OCI-LY3 (cell line): ENCODE measurements around the gene PTPRN2.

Source experiments
- H2AFZ ChIP-seq: fragments of 200-600, 300-600 bp; shearing (Covaris generic); 2 replicates; pipeline ENCODE4 v1.6.0; 2014; ENCODE audit warnings: antibody characterized with exemption, low read depth, low read length
- H3K27ac ChIP-seq: fragments of 200-600, 300-600 bp; sonication (generic); 2 replicates; pipeline ENCODE4 v1.5.1; 2014; ENCODE audit warnings: mild to moderate bottlenecking, low read length, moderate library complexity, mixed read lengths
- H3K27me3 ChIP-seq: fragments of 200-600, 300-600 bp; sonication (generic); 2 replicates; pipeline ENCODE4 v1.6.1; 2014; ENCODE audit warnings: low read depth, low read length, mixed read lengths
- H3K36me3 ChIP-seq: fragments of 200-600, 300-600 bp; sonication (generic); replicated peaks from 2 replicates; pipeline ENCODE3; 2014; ENCODE audit warnings: low read depth, low read length, mixed read lengths
- H3K4me1 ChIP-seq: fragments of 300-600, 200-600 bp; sonication (generic); 2 replicates; pipeline ENCODE4 v1.6.1; 2014; ENCODE audit warnings: low read length, mixed read lengths
- H3K4me2 ChIP-seq: fragments of 200-600, 300-600 bp; sonication (generic); 2 replicates; pipeline ENCODE4 v1.6.1; 2014; ENCODE audit warnings: low read length, mixed read lengths
- H3K4me3 ChIP-seq: fragments of 300-600, 200-600 bp; sonication (generic); 2 replicates; pipeline ENCODE4 v1.5.1; 2014; ENCODE audit warnings: antibody characterized with exemption, mild to moderate bottlenecking, low read length, moderate library complexity
- H3K79me2 ChIP-seq: fragments of 300-600, 200-600 bp; shearing (Covaris generic); 2 replicates; pipeline ENCODE4 v1.6.1; 2014; ENCODE audit warnings: mild to moderate bottlenecking, low read length, mixed read lengths
- H3K9ac ChIP-seq: fragments of 300-600, 200-600 bp; shearing (Covaris generic); 2 replicates; pipeline ENCODE4 v1.6.0; 2014; ENCODE audit warnings: mild to moderate bottlenecking, low read length, moderate library complexity
- H3K9me3 ChIP-seq: fragments of 200-600, 300-600 bp; shearing (Covaris generic); 2 replicates; pipeline ENCODE4 v1.6.1; 2014; ENCODE audit warnings: low read length, mixed read lengths; ENCODE audit not compliant: insufficient read depth
- H4K20me1 ChIP-seq: fragments of 200-600, 300-600 bp; sonication (generic); 2 replicates; pipeline ENCODE4 v1.6.1; 2016; ENCODE audit warnings: low read length, mixed read lengths; ENCODE audit not compliant: insufficient read depth
- EZH2phosphoT487 ChIP-seq: fragments of 200-600 bp; shearing (Covaris generic); IDR thresholded peaks from 2 replicates; pipeline ENCODE4 v1.6.1; 2018; ENCODE audit warnings: antibody characterized with exemption, mixed run types, low read depth
- TF ChIP-seq, protein P1 (sequence below): fragments of 200-600, 300-600 bp; sonication (generic); IDR thresholded peaks from 2 replicates; pipeline ENCODE4 v1.5.1; 2014; ENCODE audit warnings: antibody characterized with exemption, low read length, low read depth

PTPRN2 gene

DNA sequence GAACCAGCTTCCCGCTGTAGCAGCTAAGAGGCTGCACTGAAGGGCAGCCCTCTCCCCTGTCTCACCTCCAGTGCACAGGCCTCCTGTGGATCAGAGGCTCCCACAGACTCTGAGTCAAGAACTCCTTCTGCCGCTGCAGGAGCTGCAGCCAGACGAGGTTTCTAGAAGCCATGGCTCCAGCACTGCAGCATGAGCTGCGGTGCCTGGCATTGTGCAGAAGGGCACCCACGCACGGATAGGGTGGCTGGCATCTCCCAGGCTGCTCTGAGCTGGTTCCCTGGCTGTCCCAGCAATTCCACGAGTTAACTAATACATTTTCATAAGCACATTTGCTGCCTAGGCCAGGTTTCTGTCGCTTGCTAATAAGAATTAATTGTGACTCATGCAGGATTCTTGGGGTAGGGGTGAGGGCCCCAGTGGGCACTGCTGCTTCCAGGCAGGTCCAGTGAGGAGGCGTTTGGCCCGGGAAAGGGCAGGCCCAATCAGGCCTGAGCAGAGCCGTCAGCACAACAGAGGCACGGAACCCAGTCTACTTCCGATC, 656.6 kb downstream of the PTPRN2 start:
- H4K20me1 ChIP-seq = no peaks in the 10 kb centered on the region
- no peak overlapping the region for H3K9ac ChIP-seq
- H3K27me3 ChIP-seq = no peaks in the 10 kb centered on the region
- H3K9me3 ChIP-seq = no peaks in the 10 kb centered on the region
- no peaks in the 10 kb centered on the region for H3K4me1 ChIP-seq
- no peak overlapping the region for H2AFZ ChIP-seq
- TF ChIP-seq, protein P1, sequence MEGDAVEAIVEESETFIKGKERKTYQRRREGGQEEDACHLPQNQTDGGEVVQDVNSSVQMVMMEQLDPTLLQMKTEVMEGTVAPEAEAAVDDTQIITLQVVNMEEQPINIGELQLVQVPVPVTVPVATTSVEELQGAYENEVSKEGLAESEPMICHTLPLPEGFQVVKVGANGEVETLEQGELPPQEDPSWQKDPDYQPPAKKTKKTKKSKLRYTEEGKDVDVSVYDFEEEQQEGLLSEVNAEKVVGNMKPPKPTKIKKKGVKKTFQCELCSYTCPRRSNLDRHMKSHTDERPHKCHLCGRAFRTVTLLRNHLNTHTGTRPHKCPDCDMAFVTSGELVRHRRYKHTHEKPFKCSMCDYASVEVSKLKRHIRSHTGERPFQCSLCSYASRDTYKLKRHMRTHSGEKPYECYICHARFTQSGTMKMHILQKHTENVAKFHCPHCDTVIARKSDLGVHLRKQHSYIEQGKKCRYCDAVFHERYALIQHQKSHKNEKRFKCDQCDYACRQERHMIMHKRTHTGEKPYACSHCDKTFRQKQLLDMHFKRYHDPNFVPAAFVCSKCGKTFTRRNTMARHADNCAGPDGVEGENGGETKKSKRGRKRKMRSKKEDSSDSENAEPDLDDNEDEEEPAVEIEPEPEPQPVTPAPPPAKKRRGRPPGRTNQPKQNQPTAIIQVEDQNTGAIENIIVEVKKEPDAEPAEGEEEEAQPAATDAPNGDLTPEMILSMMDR = no peak
- TF ChIP-seq EZH2phosphoT487 = no peak
- no peak overlapping the region for H3K4me2 ChIP-seq
- no peak overlapping the region for H3K4me3 ChIP-seq
- H3K79me2 ChIP-seq = no peaks in the 10 kb centered on the region
- no peaks in the 10 kb centered on the region for H3K36me3 ChIP-seq
- H3K27ac ChIP-seq = no peak overlapping the region

DNA sequence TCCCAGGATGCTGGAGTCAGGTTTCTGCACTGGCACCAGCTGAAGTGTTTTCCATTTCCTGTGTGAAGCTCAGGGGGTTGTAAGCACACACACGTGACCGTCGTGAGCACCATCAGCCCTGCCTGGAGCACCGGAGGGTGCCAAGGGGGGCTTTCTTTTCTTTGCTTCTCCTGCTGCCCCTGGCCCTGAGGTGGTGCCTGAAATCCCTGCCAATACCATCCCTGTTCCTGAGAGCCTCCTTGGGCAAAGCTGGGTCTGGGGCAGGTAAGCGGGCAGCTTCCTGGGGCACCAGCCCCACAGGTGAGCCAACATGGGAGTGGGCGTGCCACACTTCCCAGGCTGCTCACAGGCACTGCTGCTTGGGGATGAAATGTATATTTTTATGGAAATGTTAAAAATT, 657.2 kb downstream of the PTPRN2 start:
- Histone ChIP-seq H3K36me3 (no peaks in the 10 kb centered on the region), H3K4me1 (no peaks in the 10 kb centered on the region), H3K4me2 (no peak overlapping the region)

GRCh38 chr7:157929671-157930070, 658.0 kb downstream of the PTPRN2 start:
- TF ChIP-seq, protein P1 = no peak
- TF ChIP-seq EZH2phosphoT487 = no peak
- Histone ChIP-seq H2AFZ (no peak overlapping the region), H3K79me2 (no peaks in the 10 kb centered on the region), H3K4me3 (no peak overlapping the region), H3K27me3 (no peaks in the 10 kb centered on the region), H3K27ac (no peak overlapping the region), H3K9ac (no peak overlapping the region), H3K36me3 (no peaks in the 10 kb centered on the region), H3K4me2 (no peak overlapping the region), H4K20me1 (no peaks in the 10 kb centered on the region), H3K9me3 (no peaks in the 10 kb centered on the region), H3K4me1 (no peaks in the 10 kb centered on the region)

More for the DNA sequence above, 657.2 kb downstream of the PTPRN2 start:
- Histone ChIP-seq H3K27ac (no peak overlapping the region), H2AFZ (no peak overlapping the region), H3K9ac (no peak overlapping the region), H3K79me2 (no peaks in the 10 kb centered on the region), H3K27me3 (no peaks in the 10 kb centered on the region), H4K20me1 (no peaks in the 10 kb centered on the region), H3K9me3 (no peaks in the 10 kb centered on the region), H3K4me3 (no peak overlapping the region)
- TF ChIP-seq, protein P1 = no peak
- no peak for TF ChIP-seq EZH2phosphoT487

DNA sequence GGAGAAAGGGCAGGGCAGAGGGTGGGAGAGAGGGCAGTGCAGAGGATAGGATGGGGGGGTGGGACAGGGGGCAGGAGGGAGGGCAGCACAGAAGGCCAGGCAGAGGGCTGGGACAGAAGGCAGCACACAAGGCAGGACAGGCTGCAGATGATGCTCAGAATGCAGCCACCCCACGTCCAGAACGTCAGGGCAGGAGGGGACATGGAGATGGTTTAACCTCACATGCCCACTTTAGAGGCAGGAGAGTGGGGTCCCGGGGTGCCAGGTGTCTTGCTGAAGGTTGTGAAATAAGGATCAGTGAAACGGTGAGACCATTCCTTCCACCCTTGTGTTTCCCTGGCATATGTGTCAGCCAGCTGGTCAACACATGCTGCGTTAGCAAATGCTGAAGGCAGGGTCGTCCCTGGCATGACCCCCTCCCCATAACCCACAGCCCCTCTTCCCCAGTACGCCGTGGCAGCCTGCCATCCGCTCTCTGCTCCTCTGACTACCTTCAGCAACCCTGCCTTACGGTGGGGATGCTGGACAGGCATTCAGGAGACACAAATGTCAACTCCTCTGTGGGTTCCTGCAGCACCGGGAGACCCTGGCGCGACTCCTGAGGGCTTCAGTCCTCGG, 658.7 kb downstream of the PTPRN2 start:
- H3K9ac ChIP-seq = no peak overlapping the region
- H3K79me2 ChIP-seq = no peaks in the 10 kb centered on the region
- no peaks in the 10 kb centered on the region for H3K36me3 ChIP-seq
- no peak overlapping the region for H3K4me2 ChIP-seq
- H3K4me1 ChIP-seq = no peaks in the 10 kb centered on the region
- no peaks in the 10 kb centered on the region for H3K27me3 ChIP-seq
- H2AFZ ChIP-seq = no peak overlapping the region
- TF ChIP-seq, protein P1 = no peak
- TF ChIP-seq EZH2phosphoT487 = no peak
- H3K4me3 ChIP-seq = no peak overlapping the region
- no peaks in the 10 kb centered on the region for H3K9me3 ChIP-seq
- no peaks in the 10 kb centered on the region for H4K20me1 ChIP-seq
- no peak overlapping the region for H3K27ac ChIP-seq
